Inferior parietal cortex (tissue), 1 donor: Measurements from ENCODE around the gene MRPS2.

Experiments
- DNase-seq: peaks from one replicate; pipeline ENCODE4 v3.0.0-alpha.2; 2016; ENCODE audit errors: extremely low spot score

Gene MRPS2

DNA sequence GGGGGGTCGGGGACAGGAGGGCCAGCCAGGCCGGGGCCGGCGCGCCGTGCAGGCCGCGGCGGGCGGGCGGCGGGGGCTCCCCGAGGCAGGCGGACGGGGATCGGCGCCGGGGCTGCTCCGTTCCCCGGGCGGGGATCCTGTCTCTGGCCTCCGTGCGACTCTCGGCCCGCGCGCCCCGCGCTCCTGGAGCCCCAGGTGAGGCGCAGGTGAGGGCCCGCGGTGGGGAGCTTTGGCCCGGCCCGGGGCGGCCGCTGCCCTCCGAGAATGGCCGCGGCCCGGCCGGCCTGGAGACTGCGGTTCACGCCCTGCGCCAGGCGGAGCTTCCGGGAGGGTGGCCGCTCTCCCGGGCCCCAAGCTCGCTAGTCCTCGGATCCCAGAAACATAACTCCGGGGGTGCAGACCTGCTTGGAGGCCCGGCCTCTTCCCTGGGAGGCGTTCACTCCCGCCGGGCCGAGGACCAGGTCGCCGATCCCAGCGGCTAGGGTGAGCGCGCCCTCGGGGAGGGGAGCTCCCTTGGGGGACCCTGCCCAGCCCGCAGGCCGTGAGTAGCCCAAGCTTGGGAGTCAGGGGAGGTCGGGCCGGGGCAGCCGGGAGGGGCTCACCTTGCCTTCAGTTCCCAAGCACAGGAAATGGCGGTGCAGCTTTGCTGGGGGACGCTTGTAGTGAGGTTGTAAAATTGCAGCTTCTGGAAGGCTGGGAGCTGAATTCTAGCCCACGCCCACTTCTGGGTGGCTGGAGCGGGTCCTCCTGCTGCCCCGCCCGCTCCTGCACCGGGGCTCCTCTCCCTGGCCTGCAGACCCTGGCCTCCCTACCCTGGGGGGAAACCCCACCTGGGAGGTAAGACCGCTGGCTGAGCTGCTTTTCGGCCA, 20.2 kb upstream of the MRPS2 start:
- DNase-seq, result no peak

DNA sequence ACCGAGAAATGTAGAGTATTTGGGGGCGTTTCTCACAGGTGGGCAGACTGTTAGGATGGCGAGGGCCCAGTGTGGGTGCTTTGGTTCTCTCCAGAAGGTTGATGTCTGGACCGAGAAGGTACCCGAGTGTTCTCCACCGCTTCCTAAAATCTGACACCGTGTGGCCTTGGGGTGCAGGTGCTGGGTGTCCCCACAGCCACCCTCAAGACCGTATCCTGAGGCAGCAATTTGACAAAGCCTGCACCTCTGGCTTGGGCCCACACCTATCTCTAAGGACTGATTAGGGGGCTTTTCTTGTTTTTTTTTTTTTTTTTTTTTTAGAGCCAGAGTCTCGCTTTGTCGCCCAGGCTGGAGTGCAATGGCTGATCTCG, 19.6 kb upstream of the MRPS2 start:
- no peak for DNase-seq

- DNase-seq, result no peak
These were observed 18.3 kb upstream of the MRPS2 start for GRCh38 chr9:135482015-135482754.

DNA sequence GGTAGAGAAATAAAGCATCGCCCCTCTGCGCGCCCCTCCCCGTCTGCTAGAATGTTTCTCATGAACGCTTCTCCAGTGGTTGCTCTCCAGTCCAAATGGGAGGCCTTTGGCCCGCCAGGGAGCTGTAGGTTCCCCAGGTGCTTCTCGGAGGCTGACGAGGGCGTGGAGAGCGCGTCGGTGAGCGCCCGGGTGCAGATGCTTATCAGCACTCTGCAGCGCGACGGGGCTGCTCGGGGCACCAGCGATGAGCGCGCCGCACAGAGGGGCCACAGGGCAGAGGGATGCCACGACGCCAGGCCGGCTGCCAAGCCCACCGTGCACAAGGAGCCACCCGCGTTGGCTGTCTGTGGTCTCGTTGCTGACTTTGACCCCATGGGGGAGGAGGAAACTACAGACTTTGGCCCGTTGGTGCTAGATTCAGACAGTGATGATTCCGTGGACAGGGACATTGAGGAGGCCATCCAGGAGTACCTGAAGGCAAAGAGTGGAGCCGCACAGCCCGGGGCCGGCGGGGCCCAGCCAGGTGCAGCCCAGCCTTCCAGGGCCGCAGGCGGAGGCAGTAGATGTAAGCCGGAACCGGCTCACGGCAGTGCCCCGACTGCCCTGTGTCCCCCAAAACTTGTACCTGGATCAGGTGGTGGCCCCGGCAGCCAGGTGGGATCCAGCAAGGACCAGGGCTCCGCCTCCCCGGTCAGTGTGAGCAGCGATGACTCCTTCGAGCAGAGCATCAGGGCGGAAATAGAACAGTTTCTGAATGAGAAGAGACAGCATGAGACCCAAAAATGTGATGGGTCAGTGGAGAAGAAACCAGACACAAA, 15.8 kb upstream of the MRPS2 start:
- no peak for DNase-seq

DNA sequence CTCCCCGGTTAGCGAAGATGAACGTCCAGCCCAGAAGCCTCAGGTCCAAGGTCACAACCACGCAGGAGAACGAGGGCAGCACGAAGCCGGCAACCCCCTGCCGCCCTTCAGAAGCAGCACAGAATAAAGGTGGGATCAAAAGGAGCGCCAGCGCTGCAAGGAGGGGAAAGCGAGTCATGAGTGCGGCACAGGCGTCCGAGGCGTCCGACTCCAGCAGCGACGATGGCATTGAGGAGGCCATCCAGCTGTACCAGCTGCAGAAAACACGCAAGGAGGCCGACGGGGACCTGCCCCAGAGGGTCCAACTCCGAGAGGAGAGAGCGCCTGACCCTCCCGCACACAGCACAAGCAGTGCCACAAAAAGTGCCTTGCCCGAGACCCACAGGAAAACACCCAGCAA, 15.1 kb upstream of the MRPS2 start:
- no peak for DNase-seq

GRCh38 chr9:135485832-135486231, 14.7 kb upstream of the MRPS2 start:
- DNase-seq, result no peak

DNA sequence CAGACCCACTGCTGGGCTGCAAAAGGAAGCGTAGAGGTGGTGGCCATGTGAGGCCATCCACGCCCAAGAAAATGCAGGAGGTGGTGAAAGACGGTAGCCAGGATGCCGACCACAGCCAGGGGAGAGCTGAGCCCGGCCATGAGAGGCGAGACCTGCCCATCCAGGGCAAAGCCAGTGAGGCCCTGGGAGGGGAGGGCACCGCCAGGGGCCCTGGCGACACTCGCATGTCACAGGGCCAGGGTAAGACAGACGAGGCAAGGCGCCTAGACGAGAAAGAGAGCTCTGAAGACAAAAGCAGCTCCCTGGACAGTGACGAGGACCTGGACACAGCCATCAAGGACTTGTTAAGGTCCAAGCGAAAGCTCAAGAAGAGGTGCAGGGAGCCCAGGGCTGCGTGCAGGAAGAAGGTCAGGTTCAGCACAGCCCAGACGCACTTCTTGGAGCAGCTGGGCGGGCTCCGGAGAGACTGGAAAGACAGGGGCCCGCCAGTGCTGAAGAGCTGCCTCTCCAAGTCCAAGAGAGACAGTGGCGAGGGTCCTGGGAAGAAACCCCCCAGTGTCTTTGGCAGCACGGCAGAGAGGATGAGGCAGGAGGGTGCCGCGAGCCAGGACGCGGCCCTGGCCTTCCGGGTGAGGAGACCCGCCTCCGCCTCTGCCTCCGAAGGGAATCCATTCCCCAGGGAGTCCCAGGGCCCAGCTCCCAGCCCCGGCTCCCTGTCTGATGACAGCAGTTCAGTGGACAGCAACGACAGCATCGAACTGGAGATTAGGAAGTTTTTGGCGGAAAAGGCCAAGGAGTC, 14.0 kb upstream of the MRPS2 start:
- DNase-seq, result no peak

DNA sequence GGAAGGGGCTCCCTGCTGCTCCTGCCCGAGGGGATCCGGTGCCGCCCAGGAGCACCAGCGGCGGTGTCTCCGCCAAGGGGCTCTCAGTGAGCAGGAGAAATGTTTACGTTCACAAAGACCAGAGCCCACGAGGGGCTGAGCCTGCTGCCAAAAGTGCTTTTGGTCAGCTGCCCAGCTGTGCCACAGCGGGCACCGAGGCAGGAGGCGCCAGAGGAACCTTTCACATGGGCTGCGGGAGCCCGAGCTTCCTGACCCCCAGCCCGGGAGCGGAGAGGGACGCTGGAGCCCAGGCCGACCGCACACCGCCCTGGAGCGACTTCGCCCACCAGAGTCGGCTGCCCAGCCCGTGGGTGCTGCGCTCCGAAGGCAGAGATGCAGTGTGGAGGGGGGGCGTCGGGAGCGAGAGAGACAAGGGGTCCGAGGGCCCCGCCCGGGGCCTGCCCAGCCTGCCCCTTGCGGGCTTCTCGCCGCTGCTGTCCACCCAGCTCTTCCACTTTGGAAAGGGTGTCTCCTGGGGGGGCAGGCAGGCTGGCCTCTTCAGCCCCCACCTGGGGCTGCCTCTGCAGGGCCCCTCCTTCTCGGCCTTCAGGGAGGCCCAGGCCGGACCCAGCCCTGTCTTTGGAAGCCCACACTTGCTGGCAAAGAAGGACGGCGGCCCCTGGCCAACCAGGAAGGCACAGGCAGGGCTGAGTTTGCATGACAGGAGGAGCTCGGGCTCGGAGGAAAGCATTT, 13.0 kb upstream of the MRPS2 start:
- no peak for DNase-seq

DNA sequence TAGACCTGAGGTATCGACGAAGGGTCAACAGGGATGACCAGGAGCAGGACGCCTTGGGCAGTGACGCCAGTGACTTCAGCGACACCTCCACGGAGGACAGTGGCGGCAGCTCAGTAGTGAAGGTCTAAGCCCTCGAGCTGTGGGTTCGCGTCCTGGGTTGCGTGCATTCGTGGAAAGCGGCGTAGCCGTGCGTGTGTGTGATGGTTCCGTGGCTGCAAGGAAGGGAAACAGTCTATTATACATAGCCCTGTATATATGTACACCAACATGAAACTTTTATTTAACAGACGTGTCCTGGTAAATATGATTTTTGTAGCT, 12.5 kb upstream of the MRPS2 start:
- no peak for DNase-seq

- no peak for DNase-seq
These were observed 12.0 kb upstream of the MRPS2 start for GRCh38 chr9:135488527-135488926.

DNA sequence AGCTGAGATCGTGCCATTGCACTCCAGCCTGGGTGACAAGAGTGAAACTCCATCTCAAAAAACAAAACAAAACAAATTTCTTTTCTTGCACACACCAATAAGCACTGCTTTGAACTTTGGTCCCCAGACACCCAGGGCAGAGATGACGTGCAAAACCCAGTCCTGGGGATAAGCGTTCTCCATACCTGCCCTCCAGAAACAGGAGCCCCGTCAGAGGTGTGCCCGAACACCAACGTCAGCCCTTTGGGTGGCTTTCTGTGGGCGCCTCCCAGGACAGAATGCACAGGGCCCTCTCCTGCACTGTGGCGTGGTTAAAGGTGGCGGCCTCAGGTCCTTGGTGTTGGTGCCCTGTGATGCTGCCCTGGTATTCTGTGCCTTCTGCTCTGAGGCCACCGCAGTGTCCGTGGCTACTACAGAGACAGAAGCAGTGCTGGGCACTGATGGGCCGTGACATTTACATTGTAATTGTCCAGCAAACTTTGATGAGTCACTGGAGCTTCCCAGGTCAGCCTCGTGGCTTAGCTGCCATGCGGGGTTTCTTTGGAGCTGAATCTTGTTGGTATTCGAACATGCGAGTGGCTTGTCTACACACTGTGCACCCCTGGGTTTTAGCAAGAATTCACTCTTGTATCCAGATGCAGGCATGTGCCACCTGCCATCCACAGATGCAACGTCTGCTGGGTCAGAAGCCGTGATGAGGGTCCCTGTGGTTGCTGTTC, 11.1 kb upstream of the MRPS2 start:
- DNase-seq, result no peak

GRCh38 chr9:135490166-135490870, 10.2 kb upstream of the MRPS2 start:
- DNase-seq, result no peak

DNA sequence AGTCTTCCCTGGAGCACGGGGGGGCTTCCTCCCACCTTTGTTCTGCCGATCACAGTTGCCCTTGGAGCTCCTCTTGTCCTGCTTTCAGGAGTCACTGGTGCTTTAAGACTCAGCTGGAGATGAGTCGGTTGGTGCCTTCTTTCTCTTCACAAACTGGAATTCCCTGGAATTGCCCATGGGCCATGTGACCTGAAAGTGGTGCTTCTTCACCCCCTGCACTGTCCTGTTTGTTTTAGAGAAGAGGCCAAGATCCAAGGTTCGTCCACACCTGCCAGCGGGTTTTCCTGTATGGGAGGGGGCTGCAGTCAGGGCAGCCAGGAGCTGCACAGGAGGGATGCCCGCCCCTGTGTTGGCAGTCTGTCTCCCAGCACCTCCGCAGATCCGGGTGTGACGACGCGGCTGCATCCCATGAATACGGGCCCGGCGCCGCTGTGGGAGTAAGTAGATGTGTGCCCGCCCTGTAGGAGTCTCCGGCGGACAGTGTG, 9.5 kb upstream of the MRPS2 start:
- no peak for DNase-seq

GRCh38 chr9:135491764-135492163, 8.7 kb upstream of the MRPS2 start:
- no peak for DNase-seq

- no peak for DNase-seq
These were observed 7.4 kb upstream of the MRPS2 start for GRCh38 chr9:135492886-135493669.

DNA sequence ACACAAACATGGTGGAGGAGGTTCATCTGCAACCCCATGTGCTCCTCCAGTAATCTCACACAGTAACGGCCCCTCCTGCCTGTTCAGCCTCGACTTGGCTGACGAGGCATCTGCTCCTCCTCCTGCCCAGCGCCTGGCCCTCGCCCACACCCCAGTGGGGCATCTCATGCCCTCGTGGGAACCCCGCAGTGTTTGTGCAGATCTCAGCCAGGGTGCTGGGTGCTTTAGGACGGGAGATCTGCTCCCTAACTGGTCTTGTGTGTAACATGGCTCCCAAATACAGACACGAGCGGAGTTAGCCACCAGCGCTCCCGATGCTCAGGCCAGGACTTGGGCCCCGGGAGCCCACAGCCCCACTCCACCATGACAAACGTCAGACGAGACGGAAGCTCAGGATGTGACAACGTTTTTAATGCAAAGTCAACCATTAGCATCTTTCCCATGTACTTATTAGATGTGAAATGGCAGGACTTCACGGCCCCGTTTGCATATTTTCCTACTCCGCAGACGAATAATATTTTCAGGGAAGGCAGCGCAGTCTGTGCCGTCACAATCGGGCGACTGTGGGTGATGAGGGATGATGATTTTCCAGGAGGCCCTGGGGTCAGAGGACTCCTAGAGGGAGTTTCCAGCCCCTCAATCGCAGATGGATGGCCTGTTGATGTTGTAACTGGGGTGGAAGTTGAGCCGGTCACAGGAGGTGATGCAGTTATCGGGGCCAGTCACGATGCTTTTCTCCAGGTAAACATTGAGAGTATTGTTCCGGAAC, 5.5 kb upstream of the MRPS2 start:
- no peak for DNase-seq

GRCh38 chr9:135498381-135499126, 1.9 kb upstream of the MRPS2 start:
- DNase-seq, result no peak
